Prostate gland (tissue), 2 donors: ENCODE measurements around the gene NFIX.

Source experiments
- POLR2A ChIP-seq: fragments of 450-650 bp; IDR thresholded peaks from one replicate; pipeline ENCODE4 v1.6.1; 2016; ENCODE audit warnings: antibody characterized with exemption, mild to moderate bottlenecking
- TF ChIP-seq, protein P1 (sequence below), 4 experiments: fragments of 200-600 bp in 2 of 4; fragments of 450-650 bp in 2 of 4; sonication (generic) in 2 of 4; IDR thresholded peaks; 1 replicate in 3 of 4; 2 replicates in 1 of 4; pipeline ENCODE4 v1.5.1; 2016 to 2019; ENCODE audit warnings: antibody characterized with exemption in 4 of 4, mild to moderate bottlenecking in 2 of 4, moderate library complexity in 2 of 4

- TF ChIP-seq, protein P1, sequence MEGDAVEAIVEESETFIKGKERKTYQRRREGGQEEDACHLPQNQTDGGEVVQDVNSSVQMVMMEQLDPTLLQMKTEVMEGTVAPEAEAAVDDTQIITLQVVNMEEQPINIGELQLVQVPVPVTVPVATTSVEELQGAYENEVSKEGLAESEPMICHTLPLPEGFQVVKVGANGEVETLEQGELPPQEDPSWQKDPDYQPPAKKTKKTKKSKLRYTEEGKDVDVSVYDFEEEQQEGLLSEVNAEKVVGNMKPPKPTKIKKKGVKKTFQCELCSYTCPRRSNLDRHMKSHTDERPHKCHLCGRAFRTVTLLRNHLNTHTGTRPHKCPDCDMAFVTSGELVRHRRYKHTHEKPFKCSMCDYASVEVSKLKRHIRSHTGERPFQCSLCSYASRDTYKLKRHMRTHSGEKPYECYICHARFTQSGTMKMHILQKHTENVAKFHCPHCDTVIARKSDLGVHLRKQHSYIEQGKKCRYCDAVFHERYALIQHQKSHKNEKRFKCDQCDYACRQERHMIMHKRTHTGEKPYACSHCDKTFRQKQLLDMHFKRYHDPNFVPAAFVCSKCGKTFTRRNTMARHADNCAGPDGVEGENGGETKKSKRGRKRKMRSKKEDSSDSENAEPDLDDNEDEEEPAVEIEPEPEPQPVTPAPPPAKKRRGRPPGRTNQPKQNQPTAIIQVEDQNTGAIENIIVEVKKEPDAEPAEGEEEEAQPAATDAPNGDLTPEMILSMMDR (IDR thresholded peaks at IDR 0.05): no peak
- TF ChIP-seq POLR2A: no peak
These were observed 123.3 kb downstream of the NFIX start for GRCh38 chr19:13118424-13119193.
